ENCODE measurements around the gene OSBPL10. TPM values are rescaled to one million over a fixed set of nuclear protein-coding genes. Genes with fewer than 3 reads are reported as not detected.

OSBPL10 gene, protein sequence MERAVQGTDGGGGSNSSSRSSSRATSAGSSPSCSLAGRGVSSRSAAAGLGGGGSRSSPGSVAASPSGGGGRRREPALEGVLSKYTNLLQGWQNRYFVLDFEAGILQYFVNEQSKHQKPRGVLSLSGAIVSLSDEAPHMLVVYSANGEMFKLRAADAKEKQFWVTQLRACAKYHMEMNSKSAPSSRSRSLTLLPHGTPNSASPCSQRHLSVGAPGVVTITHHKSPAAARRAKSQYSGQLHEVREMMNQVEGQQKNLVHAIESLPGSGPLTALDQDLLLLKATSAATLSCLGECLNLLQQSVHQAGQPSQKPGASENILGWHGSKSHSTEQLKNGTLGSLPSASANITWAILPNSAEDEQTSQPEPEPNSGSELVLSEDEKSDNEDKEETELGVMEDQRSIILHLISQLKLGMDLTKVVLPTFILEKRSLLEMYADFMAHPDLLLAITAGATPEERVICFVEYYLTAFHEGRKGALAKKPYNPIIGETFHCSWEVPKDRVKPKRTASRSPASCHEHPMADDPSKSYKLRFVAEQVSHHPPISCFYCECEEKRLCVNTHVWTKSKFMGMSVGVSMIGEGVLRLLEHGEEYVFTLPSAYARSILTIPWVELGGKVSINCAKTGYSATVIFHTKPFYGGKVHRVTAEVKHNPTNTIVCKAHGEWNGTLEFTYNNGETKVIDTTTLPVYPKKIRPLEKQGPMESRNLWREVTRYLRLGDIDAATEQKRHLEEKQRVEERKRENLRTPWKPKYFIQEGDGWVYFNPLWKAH
- total RNA-seq (10 to 100 TPM in 3 of 4 donors, 1 to 10 TPM in 1; 7.8 to 77.7 (median 41.2) TPM), polyA plus RNA-seq (1 to 10 TPM; 2.3 to 8.5 (median 2.4) TPM)

DNA sequence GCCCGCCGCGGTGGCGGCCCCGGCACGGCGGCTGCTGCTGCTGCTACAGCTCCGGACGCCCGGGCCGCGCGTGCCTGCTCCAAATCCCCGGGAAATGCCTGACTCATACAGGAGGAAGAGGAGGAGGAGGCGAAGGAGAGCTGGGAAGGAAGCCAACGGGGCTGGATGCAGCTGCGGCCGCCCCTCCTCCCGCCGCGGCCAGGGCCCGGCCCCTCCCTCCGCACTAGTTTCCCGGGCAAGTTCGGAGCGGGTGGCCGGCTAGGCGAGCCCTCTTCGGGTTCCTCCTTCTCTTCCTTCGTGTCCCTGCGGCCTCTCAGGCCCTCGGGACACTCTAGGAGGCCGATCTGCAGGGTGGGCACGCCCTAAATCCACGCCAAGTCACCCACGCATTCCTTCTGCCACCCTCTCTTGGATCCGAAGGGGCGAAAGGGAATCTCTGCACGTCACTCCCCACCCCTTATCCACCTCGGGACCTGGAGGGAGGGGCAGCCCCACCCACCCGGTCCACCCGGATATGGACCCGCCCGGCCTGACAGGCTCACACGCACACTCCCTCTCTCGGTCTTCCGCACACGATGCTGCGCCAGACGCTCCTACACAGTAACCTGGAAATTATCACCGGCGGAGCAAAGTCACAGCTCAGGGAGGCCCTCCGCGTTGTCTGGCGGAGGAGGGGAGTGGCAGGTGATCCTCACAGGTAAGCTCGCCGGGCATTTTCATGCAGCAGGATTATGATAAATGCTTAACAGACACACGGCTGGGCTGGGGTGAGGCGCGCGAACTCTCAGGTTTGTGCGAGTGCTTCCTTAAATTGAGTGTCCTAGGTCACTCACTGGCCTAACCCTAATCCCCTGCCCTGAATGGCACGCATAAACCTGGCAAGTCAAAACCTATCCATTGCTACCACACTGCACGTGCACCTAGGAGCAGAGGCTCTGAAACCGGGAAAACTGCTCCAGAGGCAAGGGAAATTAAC, at the start of gene OSBPL10, which contains the start of gene ZNF860:
Gene OSBPL10 (minus strand): TSS at position 57 of the 976 bp plus-strand sequence. CDS start 83 bp downstream, outside the sequence.
Gene ZNF860 (plus strand): TSS at position 545 of the 976 bp plus-strand sequence. CDS start 7,330 bp downstream, outside the sequence.
- Histone ChIP-seq H3K36me3 (no peaks in the 10 kb centered on the region), H3K4me1 (peaks cover 0 to 27% (median 13%) of the 10 kb centered on the region in 4 donors), H3K27ac (peak within 1 kb of the TSS; percentile 83 to 89 (median 87)), H3K9me3 (no peaks in the 10 kb centered on the region), H3K4me3 (peak within 1 kb of the TSS; percentile 50 to 89 (median 75)), H3K27me3 (no peaks in the 10 kb centered on the region)
- 1 to 6% methylated on average over 65 of the region's 65 CpGs for WGBS, 2 donors
- intact Hi-C loops (cut with DNase I), result loop anchor here (5.0 kb wide), 2 partner anchors 126 to 449 kb away; partner anchors contain the start of genes GPD1L and STT3B
- TF ChIP-seq POLR2AphosphoS5 (IDR thresholded peaks at IDR 0.05), result peak; percentile 59 to 86 (median 62)
- peak in 1 of 2 donors; percentile 10 for TF ChIP-seq POLR2A (IDR thresholded peaks at IDR 0.05)
- TF ChIP-seq, protein P1, sequence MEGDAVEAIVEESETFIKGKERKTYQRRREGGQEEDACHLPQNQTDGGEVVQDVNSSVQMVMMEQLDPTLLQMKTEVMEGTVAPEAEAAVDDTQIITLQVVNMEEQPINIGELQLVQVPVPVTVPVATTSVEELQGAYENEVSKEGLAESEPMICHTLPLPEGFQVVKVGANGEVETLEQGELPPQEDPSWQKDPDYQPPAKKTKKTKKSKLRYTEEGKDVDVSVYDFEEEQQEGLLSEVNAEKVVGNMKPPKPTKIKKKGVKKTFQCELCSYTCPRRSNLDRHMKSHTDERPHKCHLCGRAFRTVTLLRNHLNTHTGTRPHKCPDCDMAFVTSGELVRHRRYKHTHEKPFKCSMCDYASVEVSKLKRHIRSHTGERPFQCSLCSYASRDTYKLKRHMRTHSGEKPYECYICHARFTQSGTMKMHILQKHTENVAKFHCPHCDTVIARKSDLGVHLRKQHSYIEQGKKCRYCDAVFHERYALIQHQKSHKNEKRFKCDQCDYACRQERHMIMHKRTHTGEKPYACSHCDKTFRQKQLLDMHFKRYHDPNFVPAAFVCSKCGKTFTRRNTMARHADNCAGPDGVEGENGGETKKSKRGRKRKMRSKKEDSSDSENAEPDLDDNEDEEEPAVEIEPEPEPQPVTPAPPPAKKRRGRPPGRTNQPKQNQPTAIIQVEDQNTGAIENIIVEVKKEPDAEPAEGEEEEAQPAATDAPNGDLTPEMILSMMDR (IDR thresholded peaks at IDR 0.05), result no peak
- peak in 1 of 4 donors; percentile 9 for TF ChIP-seq EP300 (IDR thresholded peaks at IDR 0.05)
- peak; percentile 96 for DNase-seq

DNA sequence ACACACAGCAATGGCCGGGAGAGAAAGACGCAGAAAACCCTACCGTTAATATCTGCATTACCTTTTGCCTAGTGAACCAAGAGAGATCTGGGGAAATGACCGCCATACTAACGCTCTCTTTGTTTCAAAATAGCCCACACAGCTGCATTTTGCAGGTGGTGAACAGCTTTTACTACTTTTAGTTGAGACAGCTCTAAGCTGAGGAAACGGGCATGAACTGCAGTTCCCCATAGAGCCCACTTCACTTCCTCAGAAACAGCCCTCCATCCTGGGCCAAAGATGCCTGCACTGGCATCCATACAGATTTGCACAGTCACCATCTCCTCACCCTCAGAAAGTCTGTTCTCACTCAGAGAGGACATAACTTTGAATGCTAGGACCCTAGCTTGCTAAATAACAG, 45.5 kb upstream of the OSBPL10 start:
- Histone ChIP-seq H3K36me3 (no peaks in the 10 kb centered on the region), H3K27ac (no peak overlapping the region), H3K9me3 (no peaks in the 10 kb centered on the region), H3K4me3 (no peak overlapping the region), H3K4me1 (no peaks in the 10 kb centered on the region), H3K27me3 (no peaks in the 10 kb centered on the region)
- WGBS, 2 donors, result 58 to 88% methylated on average over 6 of the region's 6 CpGs
- TF ChIP-seq EP300 (IDR thresholded peaks at IDR 0.05) (no peak), POLR2AphosphoS5 (IDR thresholded peaks at IDR 0.05) (no peak), POLR2A (IDR thresholded peaks at IDR 0.05) (no peak)
- TF ChIP-seq, protein P1 (IDR thresholded peaks at IDR 0.05), result no peak
- no peak for DNase-seq
- intact Hi-C loops (cut with DNase I), result no loop called here

DNA sequence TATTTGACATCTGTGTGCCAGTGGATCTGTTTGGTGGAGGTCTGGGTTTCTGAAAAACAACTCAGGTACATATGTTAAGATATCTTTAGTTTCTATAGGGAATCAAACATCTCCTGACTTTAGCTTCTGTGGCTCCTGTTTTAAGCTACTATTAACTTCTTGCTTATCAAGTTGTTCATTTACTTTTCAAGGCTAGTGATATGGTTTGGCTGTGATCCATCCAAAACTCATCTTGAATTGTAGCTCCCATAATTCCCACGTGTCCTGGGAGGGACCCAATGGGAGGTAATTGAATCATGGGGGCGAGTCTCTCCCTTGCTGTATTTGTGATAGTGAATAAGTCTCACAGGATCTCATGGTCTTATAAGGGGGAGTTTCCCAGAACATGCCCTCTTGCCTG, 41.9 kb upstream of the OSBPL10 start:
- no peak for DNase-seq
- WGBS, 2 donors, result 14 to 80% methylated on average over 2 of the region's 2 CpGs
- Histone ChIP-seq H3K9me3 (no peaks in the 10 kb centered on the region), H3K4me3 (no peak overlapping the region), H3K36me3 (no peaks in the 10 kb centered on the region), H3K4me1 (peaks cover 0 to 12% (median 11%) of the 10 kb centered on the region in 4 donors), H3K27ac (no peak overlapping the region), H3K27me3 (no peaks in the 10 kb centered on the region)
- intact Hi-C loops (cut with DNase I), result no loop called here
- TF ChIP-seq POLR2AphosphoS5 (IDR thresholded peaks at IDR 0.05), result no peak
- TF ChIP-seq, protein P1 (IDR thresholded peaks at IDR 0.05), result no peak

DNA sequence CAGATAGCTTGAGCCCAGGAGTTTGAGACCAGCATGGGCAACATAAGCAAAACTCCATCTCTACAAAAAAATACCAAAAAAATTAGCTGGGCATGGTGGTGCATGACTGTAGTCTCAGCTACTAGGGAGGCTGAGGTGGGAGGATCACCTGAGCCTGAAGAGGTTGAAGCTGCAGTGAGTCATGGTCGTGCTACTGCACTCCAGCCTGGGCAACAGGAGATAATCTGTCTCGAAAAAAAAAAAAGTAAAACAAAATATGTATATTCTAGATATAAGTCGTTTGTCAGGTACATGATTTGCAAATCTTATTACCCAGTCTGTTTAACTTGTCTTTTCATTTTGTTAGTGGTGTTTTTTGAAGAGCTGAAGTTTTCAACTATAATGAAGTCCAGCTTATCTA, 40.7 kb upstream of the OSBPL10 start:
- TF ChIP-seq EP300 (IDR thresholded peaks at IDR 0.05), result no peak
- TF ChIP-seq, protein P1 (IDR thresholded peaks at IDR 0.05), result no peak
- TF ChIP-seq POLR2A (IDR thresholded peaks at IDR 0.05), result no peak
- TF ChIP-seq POLR2AphosphoS5 (IDR thresholded peaks at IDR 0.05), result no peak
- peaks cover 0 to 24% (median 16%) of the 10 kb centered on the region in 4 donors for H3K4me1 ChIP-seq
- intact Hi-C loops (cut with DNase I), result no loop called here
- no peak overlapping the region for H3K4me3 ChIP-seq
- WGBS, 2 donors, result 77 to 88% methylated on average over 3 of the region's 3 CpGs
- H3K36me3 ChIP-seq, result no peaks in the 10 kb centered on the region
- DNase-seq, result no peak
- no peaks in the 10 kb centered on the region for H3K27me3 ChIP-seq
- no peaks in the 10 kb centered on the region for H3K9me3 ChIP-seq
- H3K27ac ChIP-seq, result no peak overlapping the region
